HG02885 (cell line): ENCODE data around the gene TFDP3.

Source experiments
- ATAC-seq: cut with Tn5 transposase; IDR thresholded peaks from one replicate; pipeline ENCODE4 v1.9.1; 2021; ENCODE audit warnings: mild to moderate bottlenecking; ENCODE audit not compliant: unreplicated experiment, poor library complexity

The TFDP3 gene

DNA sequence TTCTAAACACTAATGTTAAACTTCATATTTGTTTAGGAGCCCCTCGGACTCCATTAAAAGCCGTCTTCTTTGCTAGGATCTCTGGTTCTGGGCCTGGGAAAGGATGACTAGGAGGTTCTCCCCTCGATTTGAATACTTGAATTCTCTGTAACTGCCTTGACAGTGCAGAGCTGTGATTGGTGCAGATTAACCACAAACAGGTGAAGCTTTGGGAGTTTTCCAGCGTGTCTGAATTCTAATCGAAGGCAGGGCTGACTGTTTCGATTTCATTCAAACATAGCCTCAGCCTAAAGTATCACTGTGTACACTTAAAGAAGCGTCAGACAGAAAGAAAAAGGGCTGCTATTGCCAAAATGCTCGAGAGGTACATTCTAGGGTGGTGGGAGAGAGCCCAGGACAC lies 29.0 kb downstream of the TFDP3 start:
- no peak for ATAC-seq

DNA sequence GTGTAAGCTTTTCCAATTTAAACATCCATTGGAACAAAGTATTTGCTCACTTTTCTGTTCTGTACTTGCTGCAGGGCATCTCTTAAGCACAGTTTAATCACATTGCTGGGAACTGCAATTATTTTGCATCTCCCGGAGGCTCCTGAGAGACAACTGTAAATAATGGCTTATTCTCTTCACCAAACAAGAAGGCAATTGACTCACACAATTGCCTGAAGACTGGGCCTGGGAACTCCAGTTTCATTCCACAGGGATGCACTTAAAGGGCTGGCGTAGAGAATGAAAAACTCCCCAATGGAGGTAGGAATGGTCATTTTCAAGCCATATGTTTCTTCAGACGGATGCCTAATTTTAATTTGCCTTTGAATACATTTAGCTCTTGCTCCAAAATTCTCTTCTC lies 29.5 kb downstream of the TFDP3 start:
- ATAC-seq, result no peak

DNA sequence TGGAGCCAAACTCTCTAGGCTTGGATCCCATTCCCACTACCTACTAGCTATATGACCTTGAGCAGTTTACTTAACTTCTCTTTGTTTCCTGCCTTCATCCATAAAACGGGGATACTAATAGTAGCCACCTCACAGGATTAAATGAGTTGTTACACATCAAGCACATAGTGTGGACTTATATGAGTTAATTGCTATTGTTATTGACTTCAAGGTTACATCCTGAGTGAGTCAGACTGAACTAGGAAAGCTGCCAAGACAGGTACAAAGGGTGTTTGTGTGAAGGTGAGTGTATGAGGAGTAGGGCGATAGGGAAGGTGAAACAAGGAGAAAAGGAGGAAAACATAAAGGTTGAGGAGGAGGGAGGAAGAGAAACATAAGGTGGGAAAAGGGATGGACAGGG lies 32.2 kb downstream of the TFDP3 start:
- no peak for ATAC-seq

DNA sequence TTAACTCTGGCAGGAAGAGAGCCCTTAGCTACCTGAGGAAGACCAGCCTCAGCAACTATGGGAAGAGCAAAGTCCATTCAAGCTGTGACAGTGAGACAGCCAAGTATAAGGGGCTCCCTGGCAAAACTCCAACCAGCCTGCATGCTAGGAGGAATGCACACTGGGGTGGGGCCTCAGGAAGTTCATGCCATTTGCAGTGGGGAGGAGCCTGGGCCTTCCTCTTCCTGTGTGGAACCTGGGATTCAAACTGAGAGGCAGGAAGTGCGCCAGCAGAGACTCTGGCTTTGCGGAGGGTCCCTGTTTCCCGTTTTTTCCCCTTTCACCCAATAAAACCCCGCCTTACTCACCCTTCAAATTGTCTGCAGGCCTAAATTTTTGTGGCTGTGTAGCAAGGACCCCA lies 33.0 kb downstream of the TFDP3 start:
- no peak for ATAC-seq

DNA sequence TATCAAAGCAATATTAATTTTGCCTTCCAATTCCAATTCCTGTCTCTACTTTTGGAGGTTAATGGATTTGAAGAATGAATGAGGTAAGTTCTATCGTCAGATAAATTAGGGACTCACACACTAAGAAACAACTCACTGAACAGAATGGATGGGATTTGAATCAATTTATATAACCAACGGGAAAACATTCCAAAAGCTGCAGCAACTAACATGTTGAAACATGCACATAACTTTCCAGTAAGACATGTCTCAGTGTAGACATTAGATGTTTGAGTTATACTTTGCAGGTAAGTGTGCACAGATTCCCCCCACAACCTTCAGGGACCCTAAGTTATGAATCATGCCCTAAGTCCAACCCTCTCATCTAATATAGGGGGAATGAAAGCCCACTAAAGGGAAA lies 34.3 kb downstream of the TFDP3 start:
- ATAC-seq, result no peak

DNA sequence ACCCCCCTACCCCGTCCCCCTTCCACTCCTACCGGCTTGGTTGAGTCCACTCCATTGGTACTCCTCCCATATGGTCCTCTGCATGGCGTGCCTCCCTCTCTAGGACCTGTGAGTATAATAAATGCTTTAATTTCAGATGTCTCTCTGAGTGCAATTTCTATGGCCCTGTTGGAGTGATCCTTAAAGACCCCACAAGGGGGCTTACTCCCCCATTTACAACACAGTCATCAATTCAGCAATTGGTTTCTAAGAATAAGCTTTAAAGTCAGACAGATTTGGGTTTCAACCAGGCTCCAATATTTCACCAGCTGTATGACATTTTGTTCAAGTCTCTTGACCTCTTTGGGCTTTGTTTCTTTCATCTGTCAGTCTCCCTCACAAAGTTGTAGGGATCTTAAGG lies 38.7 kb downstream of the TFDP3 start:
- no peak for ATAC-seq

DNA sequence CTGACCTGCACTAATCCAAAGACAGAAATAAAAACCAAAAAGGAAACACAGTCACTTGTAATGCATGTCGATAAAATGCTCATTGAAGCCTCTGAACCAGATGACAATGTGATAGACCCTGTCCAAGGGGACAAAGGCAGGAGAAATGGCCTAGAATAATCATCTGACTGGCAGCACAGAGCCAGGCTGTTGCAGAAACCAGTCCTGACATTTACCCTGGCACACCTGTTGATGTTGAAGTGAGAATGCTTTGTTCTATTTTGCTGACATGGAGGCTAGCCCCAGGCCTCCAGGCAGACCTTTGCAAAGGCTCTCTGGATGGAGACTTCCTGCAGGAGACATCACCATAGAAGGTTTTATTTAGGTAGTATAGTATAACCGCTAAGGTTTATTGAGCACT lies 41.0 kb downstream of the TFDP3 start:
- no peak for ATAC-seq

DNA sequence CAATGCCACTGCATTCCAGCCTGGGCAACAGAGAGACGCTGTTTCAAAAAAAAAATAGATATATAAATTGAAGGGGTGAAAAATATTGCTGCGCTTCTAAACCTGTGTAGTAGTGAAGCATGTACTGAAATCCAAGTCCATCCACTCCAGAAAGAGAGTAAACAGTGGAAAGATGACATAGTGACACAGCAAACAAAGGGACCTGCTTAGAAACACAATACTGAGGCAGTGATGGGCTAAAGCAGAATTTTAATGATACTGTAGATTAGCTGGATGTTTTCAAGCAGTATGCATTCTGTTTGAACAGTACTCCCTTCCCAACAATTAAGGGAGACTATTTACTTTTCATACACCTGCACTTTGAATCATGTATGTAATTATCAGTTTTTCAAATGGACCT lies 42.5 kb downstream of the TFDP3 start:
- no peak for ATAC-seq

DNA sequence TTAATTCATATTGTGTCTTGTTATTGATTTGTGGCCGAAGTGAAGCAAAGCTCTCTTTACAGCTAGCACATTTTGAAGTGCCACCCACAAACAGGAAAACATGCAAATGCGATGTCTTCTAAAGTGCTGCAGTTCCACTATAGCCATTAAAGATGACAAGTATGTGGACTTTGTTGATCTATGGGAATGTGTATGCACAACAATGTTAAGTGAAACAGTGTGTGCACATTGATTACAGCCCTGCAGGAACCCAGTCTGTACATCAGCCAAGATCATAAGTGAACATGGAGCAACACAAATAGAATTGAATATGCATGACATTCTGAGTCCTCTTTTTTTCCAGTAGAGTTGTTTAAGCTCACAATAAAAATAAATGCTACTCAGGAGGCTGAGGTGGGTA lies 43.0 kb downstream of the TFDP3 start:
- no peak for ATAC-seq

DNA sequence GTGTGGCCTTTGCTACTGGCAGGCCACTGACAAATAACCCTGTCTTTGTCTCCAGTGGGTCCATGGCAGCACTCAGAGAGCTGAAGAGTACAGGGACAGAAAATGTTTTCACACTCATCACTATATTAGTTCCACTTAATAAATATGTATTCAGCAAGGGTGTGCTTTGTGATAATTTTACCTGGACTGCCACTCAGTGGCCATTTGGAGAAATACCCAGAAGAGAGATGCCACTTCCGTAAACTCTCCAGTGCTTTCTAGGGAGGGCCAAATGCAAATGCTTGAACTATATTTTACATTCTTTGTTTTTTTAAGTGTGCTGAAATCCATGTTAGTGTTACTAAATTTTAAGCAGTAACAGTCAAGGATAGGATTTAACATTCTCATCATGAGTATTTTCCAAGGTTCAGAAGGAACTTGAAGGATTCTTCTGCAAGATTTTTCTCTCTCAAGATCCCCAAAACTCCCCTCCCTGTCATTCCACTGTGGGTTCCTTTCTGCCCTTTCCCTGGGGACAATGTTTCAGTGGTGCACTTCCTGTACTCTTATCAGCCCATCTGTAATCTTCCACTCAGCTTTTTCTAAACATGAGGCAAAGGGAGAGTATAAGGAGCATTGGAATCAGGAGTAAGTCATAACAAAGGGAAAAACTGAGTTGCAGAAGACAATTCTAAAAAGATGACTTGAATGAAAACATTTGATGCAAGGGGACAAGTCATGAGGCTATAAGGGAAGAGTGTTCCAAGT lies 46.0 kb downstream of the TFDP3 start:
- ATAC-seq, result peak; percentile 83
